IMR-90 (cell line): Measurements from ENCODE around the gene ALS2.

Source experiments
- CEBPB ChIP-seq: IDR thresholded peaks from 2 replicates; pipeline ENCODE4 v1.6.1; 2012; ENCODE audit warnings: low read depth, low read length, improper control_type of control experiment
- CTCF ChIP-seq: conservative IDR thresholded peaks from 2 replicates; pipeline ENCODE4 v1.5.1; 2012; ENCODE audit warnings: mild to moderate bottlenecking, low read depth, low read length, improper control_type of control experiment
- POLR2A ChIP-seq: IDR thresholded peaks from 2 replicates; pipeline ENCODE4 v1.6.1; 2012; ENCODE audit warnings: mild to moderate bottlenecking, low read depth, low read length

GRCh38 chr2:201774546-201774945 lies 6.2 kb downstream of the ALS2 start:
- TF ChIP-seq CTCF (no peak), POLR2A (no peak), CEBPB (no peak)
